Activated CD8-positive, alpha-beta T cell treated with anti-CD3 and anti-CD28 coated beads for 36 hours (primary cell): ENCODE measurements around the gene C10orf53. TPM values are rescaled to one million over a fixed set of nuclear protein-coding genes. Genes with fewer than 3 reads are reported as not detected.
"Not testable (repeated sequence)": the region's sequence is repeated elsewhere in the genome, so short reads cannot be mapped to it uniquely, and the experiment has no call there.

ENCODE experiments used
- ATAC-seq: fragments of 200-7000 bp; cut with Tn5 transposase; one replicate; pipeline ENCODE4 v1.10.0; 2021; ENCODE audit warnings: mild to moderate bottlenecking, moderate library complexity
- CTCF ChIA-PET: fragments of 350-600 bp; sonication (Branson Sonifier 250); formaldehyde crosslinking; loops from one replicate; lab custom pipeline; 2021; ENCODE audit warnings: antibody characterized with exemption; lab: Charles Lee
- POLR2A ChIA-PET: fragments of 350-600 bp; sonication (Branson Sonifier 250); formaldehyde crosslinking; loops from one replicate; lab custom pipeline; 2021; ENCODE audit warnings: antibody characterized with exemption; lab: Charles Lee
- DNase-seq: peaks from one replicate; pipeline ENCODE4 v3.0.0-alpha.2; 2020
- H3K27ac Mint-ChIP-seq: one replicate; pipeline ENCODE4 v1.8.0; 2021; ENCODE audit warnings: mild to moderate bottlenecking, mixed read lengths
- H3K27me3 Mint-ChIP-seq: one replicate; pipeline ENCODE4 v1.8.0; 2021; ENCODE audit warnings: mixed read lengths
- H3K36me3 Mint-ChIP-seq: one replicate; pipeline ENCODE4 v1.8.0; 2021; ENCODE audit warnings: low read depth, mixed read lengths
- H3K4me1 Mint-ChIP-seq: one replicate; pipeline ENCODE4 v1.8.0; 2021; ENCODE audit warnings: low read depth, mixed read lengths
- H3K4me3 Mint-ChIP-seq: one replicate; pipeline ENCODE4 v1.8.0; 2021; ENCODE audit warnings: mild to moderate bottlenecking, moderate library complexity, mixed read lengths
- H3K9me3 Mint-ChIP-seq: one replicate; pipeline ENCODE4 v1.8.0; 2021; ENCODE audit warnings: mixed read lengths
- intact Hi-C: fragments of 100-400 bp; cut with micrococcal nuclease; formaldehyde crosslinking; loops from one replicate; pipeline ENCODE4 v1.10.0; 2022
- total RNA-seq, 2 experiments: library from RNA; stranded (reverse); gene quantifications; one replicate each; pipeline ENCODE4 v1.2.3, GENCODE V29; 2021
- TF ChIP-seq, protein P1 (sequence below): fragments of 200-600 bp; IDR thresholded peaks from one replicate; pipeline ENCODE4 v1.8.0; 2022; ENCODE audit warnings: antibody characterized with exemption, mild to moderate bottlenecking

C10orf53 gene
- total RNA-seq, 2 experiments from 2014 or later = not detected

DNA sequence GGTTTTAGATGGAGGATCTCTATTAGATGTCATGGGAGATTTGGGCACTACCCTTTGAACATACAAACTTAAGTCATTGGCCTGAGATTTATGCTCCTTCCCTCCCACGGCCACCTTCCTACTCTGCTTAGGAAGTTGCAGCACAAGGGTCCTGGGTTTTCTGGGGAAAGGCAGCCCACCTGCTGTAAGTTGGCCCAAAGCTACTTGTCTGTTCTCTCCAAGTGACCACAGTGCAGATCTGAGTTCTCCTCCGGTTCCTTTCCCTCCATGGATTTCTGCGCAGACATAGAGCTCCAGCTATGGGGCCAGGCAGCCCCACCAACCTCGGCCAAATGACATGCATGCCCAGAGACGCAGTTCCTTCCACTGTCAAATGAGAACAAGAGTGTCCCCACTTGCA is 12.8 kb upstream of the C10orf53 start:
- H3K4me1 Mint-ChIP-seq = no peaks in the 10 kb centered on the region
- DNase-seq (no peak), ATAC-seq (no peak)
- H3K27ac Mint-ChIP-seq = no peak overlapping the region
- H3K9me3 Mint-ChIP-seq = no peaks in the 10 kb centered on the region
- CTCF ChIA-PET = no interaction called here
- H3K4me3 Mint-ChIP-seq = no peak overlapping the region
- no peaks in the 10 kb centered on the region for H3K36me3 Mint-ChIP-seq
- peaks cover 7% of the 10 kb centered on the region for H3K27me3 Mint-ChIP-seq
- intact Hi-C loops = no loop called here
- TF ChIP-seq, protein P1, sequence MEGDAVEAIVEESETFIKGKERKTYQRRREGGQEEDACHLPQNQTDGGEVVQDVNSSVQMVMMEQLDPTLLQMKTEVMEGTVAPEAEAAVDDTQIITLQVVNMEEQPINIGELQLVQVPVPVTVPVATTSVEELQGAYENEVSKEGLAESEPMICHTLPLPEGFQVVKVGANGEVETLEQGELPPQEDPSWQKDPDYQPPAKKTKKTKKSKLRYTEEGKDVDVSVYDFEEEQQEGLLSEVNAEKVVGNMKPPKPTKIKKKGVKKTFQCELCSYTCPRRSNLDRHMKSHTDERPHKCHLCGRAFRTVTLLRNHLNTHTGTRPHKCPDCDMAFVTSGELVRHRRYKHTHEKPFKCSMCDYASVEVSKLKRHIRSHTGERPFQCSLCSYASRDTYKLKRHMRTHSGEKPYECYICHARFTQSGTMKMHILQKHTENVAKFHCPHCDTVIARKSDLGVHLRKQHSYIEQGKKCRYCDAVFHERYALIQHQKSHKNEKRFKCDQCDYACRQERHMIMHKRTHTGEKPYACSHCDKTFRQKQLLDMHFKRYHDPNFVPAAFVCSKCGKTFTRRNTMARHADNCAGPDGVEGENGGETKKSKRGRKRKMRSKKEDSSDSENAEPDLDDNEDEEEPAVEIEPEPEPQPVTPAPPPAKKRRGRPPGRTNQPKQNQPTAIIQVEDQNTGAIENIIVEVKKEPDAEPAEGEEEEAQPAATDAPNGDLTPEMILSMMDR = no peak
- POLR2A ChIA-PET = no interaction called here

DNA sequence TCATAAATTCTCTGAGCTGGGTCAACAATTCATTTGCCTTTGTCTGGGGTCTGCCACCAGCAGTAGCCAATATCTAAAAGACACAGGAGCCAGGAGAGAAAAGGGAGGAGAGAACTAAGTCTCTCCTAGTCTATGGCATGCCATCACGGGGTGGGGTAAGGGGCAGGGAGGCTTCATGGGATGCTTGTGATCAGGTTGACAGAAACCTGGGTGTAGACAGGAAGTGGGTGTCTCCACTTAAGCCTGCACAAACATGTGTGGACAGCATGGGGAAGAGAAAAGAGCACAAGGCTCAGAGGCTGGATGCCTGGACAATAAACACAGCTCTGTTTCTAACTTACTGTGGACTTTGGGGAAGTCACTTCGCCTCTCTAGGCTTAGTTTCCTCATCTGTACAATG is 11.5 kb upstream of the C10orf53 start:
- CTCF ChIA-PET = no interaction called here
- Mint-ChIP-seq H3K9me3 (no peaks in the 10 kb centered on the region), H3K4me3 (no peak overlapping the region), H3K27me3 (peaks cover 10% of the 10 kb centered on the region), H3K27ac (no peak overlapping the region), H3K4me1 (no peaks in the 10 kb centered on the region), H3K36me3 (no peaks in the 10 kb centered on the region)
- TF ChIP-seq, protein P1 = no peak
- ATAC-seq (no peak), DNase-seq (no peak)
- POLR2A ChIA-PET = no interaction called here
- intact Hi-C loops = no loop called here

DNA sequence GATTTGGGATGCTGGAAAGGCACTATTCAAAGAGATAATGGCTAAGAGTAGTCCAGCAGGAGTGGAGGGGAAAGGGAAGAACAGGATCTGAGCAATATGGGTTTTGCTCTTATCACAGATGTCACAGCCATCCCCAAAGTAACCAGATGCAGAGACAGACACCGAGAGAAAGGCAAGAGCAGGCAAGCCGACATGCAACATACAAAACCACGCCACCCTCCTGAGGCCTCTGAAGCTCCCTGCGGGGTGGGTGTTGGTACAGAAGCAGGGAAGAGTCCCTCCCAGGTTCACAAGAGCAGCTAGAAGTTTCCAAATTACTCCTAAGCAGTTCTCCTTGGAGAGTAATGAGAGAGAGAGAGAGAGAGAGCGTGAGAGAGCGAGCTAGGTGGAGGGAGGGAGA is 10.8 kb upstream of the C10orf53 start:
- no peak overlapping the region for H3K27ac Mint-ChIP-seq
- peaks cover 13% of the 10 kb centered on the region for H3K27me3 Mint-ChIP-seq
- ChIA-PET CTCF (no interaction called here), POLR2A (no interaction called here)
- TF ChIP-seq, protein P1 = no peak
- H3K36me3 Mint-ChIP-seq = no peaks in the 10 kb centered on the region
- H3K9me3 Mint-ChIP-seq = no peaks in the 10 kb centered on the region
- ATAC-seq (no peak), DNase-seq (no peak)
- no peak overlapping the region for H3K4me3 Mint-ChIP-seq
- no peaks in the 10 kb centered on the region for H3K4me1 Mint-ChIP-seq
- intact Hi-C loops = no loop called here

DNA sequence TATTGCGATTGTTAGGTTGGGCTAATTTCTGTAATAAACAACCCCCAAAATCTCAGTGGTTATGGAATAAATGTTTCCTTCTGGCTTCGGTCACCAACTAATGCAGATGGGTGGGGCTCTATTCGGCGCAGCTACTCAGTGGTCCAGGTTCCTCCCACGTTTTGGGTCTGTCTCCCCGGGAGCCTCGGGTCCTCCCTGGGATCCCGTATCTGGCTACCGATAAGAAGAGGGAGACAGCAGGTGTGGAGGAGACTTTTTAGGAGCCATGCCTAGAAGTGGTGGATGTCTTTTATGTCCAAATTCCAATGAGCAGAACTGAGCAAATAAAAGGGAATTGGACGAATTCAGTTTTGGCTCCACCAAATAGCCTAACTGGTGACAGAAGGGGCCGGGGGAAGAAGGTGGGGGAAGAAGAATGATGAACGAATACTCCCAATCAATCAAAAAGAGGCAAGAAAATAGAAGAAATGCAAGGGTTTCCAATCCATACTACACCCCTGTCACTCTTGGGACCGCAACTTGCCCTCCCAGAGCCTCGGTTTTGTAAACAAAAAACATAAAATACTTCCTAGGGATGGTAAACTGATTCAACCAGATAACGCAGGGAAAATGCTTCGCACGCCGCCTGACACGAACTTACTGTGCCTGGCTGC is 498 bp upstream of the C10orf53 start:
- no peak for ATAC-seq

DNA sequence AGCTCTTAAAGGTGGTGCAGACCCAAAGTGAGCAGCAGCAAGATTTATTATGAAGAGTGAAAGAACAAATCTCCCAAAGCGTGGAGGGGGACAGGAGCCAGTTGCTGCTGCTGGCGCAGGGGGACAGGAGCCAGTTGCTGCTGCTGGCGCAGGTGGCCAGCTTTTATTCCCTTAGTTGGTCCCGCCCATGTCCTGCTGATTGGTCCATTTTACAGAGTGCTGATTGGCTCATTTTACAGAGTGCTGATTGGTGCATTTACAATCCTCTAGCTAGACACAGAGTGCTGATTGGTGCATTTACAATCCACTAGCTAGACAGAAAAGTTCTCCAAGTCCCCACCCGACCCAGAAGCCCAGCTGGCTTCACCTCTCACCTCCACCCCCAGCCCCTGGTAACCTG is 3.0 kb downstream of the C10orf53 start:
- intact Hi-C loops, DNase-seq, ATAC-seq, H3K4me3 Mint-ChIP-seq, CTCF ChIA-PET, H3K4me1 Mint-ChIP-seq, H3K36me3 Mint-ChIP-seq, H3K27ac Mint-ChIP-seq, POLR2A ChIA-PET: not testable (repeated sequence)
- Mint-ChIP-seq H3K9me3 (peaks cover 19% of the 10 kb centered on the region), H3K27me3 (peaks cover 36% of the 10 kb centered on the region)

More for the DNA sequence above, 498 bp upstream of the C10orf53 start:
- H3K36me3 Mint-ChIP-seq = no peaks in the 10 kb centered on the region
- H3K9me3 Mint-ChIP-seq = peaks cover 16% of the 10 kb centered on the region
- no peak for DNase-seq
- no peak overlapping the region for H3K4me3 Mint-ChIP-seq
- POLR2A ChIA-PET = no interaction called here
- TF ChIP-seq, protein P1 = no peak
- intact Hi-C loops = no loop called here
- no peaks in the 10 kb centered on the region for H3K4me1 Mint-ChIP-seq
- CTCF ChIA-PET = no interaction called here
- peaks cover 33% of the 10 kb centered on the region for H3K27me3 Mint-ChIP-seq
- H3K27ac Mint-ChIP-seq = no peak overlapping the region
